HG03565 (cell line): ENCODE measurements around the gene MAP4K4.
"Not testable (repeated sequence)": the region's sequence is repeated elsewhere in the genome, so short reads cannot be mapped to it uniquely, and the experiment has no call there.

Experiments used
- ATAC-seq: cut with Tn5 transposase; IDR thresholded peaks from one replicate; pipeline ENCODE4 v1.9.1; 2021; ENCODE audit warnings: mild to moderate bottlenecking, moderate library complexity; ENCODE audit not compliant: unreplicated experiment

MAP4K4 gene

GRCh38 chr2:101899265-101899664 lies 201.8 kb downstream of the MAP4K4 start:
- ATAC-seq, result no peak

DNA sequence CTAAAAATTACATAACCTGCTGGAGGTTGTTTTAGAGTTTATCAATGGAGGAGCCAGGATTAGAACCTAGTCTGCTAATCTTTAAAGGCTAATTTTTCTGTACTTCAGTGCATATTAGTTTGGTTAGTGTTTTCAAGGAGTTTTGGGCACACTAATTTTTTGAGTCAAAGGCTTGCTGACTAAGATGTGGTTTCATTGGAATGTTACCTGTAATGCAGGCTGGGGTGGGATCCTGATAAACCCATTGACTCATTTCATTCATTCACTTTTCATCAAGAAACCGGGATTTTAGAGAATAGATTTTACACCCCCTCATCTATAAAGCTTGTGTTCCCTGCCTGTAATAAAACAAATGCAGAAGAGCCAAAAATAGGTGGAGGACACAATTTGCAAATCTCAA lies 202.4 kb downstream of the MAP4K4 start:
- ATAC-seq, result no peak

DNA sequence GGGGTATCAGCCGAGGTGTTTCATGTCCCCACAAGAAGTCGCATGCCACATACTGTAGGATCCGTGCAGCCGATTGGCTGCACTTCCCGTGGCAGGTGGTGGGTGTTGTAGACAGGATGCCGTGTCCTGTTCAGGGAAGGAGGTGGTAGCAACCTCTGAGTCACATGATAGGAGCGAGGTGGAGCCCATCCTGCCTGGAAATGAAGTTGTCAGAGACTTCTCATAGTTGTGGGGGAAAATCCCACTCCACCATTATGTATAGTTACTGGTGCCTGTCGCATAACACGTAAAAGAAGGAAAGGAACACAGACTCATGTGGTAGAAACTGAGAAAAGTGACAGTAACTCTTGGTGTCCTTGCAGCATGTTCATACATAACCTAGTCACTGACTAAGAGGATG lies 202.9 kb downstream of the MAP4K4 start:
- peak; percentile 79 for ATAC-seq

- ATAC-seq, result no peak
Observed at GRCh38 chr2:101901241-101901640, 203.7 kb downstream of the MAP4K4 start.

DNA sequence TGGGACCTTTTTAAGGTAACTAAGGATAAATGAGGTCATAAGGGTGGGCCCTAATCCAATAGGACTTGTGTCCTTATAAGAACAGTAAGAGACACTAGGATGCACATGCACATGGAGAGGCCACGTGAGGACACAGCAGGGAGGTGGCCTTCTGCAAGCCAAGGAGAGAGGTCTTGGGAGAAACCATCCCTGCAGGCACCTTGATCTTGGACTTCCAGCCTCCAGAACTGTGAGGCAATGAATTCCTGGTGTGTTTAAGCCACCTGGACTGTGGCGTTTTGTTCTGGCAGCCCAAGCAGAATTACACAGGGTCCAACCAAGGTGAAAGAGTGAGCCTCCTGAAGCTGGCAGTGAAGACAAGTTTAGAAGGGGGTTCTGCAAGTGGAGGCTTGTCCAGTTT lies 204.7 kb downstream of the MAP4K4 start:
- ATAC-seq, result no peak

DNA sequence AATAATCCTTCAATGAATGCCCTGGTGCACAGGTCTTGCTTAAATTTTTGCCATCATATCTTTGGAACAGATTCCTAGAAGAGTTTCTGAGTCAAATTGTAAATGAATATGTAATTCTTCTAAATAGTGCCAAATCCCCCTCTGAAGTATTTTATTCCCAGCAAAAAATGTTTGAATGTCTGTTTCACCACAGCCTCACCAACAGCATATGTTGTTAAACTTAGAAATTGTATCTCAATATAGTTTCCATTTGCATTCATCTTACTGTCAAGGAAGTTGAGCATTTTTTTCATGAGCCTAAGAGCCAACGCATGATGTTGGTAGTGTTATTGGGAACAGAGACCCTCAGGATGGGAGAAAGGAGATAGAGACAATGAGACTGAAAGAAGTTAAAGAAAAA lies 207.4 kb downstream of the MAP4K4 start:
- no peak for ATAC-seq

DNA sequence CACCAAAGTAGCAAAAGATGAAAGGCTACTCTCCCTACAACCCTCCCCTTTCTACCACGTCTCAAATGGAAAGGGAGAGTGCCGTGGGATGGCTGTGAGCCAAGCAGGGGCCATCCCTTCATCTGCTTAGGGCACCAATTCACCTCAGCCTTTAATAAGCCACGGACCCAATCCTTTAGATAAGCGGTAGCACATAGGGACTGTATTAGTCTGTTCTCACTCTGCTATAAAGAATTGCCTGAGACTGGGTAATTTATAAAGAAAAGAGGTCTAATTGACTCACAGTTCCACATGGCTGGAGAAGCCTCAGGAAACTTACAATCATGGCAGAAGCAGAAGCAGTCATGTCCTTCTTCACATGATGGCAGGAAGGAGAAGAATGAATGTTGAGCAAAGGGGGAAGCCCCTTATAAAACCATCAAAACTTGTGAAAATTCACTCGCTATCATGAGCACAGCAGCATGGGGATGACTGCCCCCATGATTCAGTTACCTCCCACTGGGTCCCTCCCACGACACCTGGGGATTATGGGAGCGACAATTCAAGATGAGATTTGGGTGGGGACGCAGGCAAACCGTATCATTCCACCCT lies 208.3 kb downstream of the MAP4K4 start:
- ATAC-seq, result no peak

DNA sequence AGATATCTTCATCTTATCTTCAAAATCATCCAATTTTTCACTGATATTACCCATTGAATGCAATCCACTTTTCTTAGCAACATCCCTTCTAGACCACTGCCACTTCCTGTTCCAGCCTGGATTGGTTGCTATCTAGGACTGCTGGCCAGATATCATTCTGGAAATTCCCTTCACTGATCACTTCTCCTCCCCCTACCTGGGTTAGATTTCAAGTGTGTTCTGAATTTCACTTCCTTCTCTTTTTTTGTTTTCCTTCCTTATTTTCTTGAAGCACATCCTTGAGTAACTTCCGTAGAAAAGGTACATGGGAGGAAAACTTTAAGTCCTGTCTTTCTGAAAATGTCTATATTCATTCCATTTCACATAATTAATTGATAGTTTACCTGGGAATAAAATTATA lies 212.3 kb downstream of the MAP4K4 start:
- ATAC-seq, result no peak

- peak; percentile 98 for ATAC-seq
Observed at GRCh38 chr2:101912545-101912944, 215.0 kb downstream of the MAP4K4 start.

- no peak for ATAC-seq
Observed at GRCh38 chr2:101921319-101921952, 223.9 kb downstream of the MAP4K4 start.

- no peak for ATAC-seq
Observed at GRCh38 chr2:101921953-101922325, 224.4 kb downstream of the MAP4K4 start.

DNA sequence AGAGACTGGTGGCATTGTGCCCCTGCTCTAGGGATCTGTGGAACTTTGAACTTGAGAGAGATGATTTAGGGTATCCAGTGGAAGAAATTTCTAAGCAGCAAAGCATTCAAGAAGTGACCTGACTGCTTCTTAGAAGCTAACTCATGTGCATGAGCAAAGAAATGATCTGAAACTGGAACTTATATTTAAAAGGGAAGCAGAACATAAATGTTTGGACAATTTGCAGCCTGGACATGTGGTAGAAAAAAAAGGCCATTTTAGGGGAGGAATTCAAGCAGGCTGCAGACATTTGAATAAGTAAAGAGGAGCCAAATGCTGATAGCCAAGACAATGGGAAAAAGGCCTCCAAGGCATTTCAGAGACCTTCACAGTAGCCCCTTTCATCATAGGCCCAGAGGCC lies 226.8 kb downstream of the MAP4K4 start:
- ATAC-seq, result not testable (repeated sequence)

GRCh38 chr2:101930019-101930418 lies 232.5 kb downstream of the MAP4K4 start:
- ATAC-seq, result no peak

GRCh38 chr2:101930847-101931246 lies 233.3 kb downstream of the MAP4K4 start:
- ATAC-seq, result no peak

- ATAC-seq, result no peak
Observed at GRCh38 chr2:101931402-101931801, 233.9 kb downstream of the MAP4K4 start.

GRCh38 chr2:101935764-101936163 lies 238.3 kb downstream of the MAP4K4 start:
- not testable (repeated sequence) for ATAC-seq

- no peak for ATAC-seq
Observed at GRCh38 chr2:101942851-101943250, 245.3 kb downstream of the MAP4K4 start.
